ENCODE results near the gene SAMM50. TPM values are rescaled to one million over a fixed set of nuclear protein-coding genes. Genes with fewer than 3 reads are reported as not detected.

Gene SAMM50
- total RNA-seq, 1 donor from 2014 or later: 49.4 TPM

GRCh38 chr22:44028091-44028490 is 72.8 kb downstream of the SAMM50 start:
- DNase-seq (ENCODE audit: low spot score): no peak

- DNase-seq (ENCODE audit: low spot score): no peak
Measured at GRCh38 chr22:44029069-44029468, 73.8 kb downstream of the SAMM50 start.

DNA sequence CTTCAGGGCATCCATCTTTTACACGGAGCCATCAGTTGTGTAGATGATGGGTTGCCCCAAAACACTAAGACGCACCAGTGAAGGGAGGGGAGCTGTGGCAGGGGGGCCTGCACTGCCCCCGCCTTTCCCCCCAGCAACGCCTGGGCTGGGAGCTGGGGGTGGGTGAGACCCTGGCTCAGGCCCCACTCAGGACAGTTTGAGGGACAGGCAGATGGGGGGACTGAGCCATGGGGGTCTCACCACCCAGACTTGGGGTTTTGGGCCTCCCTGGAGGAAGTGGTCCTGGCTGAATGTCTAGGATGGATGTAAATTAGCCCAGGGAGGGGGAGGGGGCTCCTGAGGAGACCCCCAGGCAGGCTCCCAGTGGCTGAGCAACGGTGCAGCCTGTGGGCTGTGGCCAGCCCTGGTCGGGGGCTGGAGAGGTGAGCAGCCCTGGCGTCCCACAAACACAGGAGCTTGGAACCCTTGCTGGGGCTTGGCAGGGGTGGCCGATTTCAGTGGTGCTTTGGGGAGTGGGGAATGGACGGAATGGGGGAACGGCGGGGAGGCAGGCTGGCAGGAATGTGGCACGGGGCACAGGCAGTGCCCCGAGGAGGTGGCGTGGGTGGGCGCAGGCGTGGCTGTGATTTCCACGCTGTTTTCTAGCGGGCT is 74.9 kb downstream of the SAMM50 start:
- DNase-seq (ENCODE audit: low spot score): no peak

DNA sequence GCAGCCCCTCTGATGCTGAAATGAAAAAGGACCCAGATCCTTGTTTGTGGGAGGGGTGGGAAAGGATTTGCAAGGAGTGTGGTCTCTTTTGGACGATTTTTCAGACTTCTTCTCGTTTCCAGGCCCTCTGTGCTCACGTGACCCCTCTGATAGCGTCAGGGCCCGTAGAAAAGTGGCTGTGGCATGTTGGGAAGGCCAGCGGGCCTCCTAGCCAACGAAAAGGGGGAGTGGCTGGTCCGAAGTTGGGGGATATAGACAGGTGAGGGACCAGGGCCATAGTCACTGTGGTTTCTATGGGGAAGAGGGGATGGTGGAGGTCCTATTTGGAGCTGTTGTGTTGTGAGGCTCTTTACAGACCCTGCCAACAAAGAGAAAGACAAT is 75.5 kb downstream of the SAMM50 start:
- DNase-seq (ENCODE audit: low spot score): no peak

DNA sequence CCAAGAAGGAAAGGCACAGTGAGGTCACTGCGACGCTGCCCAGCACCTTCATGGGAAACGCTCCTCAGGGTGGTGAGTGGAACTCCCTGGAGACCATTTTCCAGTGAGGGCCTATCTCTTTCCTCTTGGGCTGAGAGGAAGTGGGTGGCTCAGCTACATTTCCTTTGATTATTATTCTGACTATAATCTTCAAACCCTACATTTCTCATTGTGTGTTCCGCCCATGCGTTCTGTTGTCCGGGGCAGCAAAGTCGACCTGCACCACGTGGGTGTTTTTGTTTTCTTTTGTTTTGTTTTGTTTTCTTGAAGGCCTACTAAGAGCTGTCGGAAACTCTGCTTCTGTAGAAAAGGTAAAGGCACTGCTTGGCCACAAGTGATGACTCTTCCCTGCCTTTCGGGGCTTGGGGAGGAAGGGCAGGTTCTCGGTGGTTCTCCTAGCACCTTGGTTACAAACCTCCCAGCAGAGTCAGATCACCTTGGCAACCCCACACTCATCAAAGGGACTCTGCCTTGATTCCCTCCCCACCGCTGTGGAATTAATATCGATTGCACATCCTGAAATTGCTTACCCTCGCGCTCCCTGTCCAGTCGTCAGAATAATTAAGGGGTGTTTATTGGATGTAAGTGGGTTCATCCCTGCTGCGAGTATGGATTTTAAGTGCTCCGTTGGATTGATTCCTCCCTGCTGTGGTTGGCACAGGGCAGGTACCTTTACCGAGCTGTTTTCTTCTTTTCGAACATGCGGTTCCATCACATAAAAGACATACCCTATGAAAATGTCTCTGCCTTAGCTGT is 76.1 kb downstream of the SAMM50 start:
- DNase-seq (ENCODE audit: low spot score): no peak

- no peak for DNase-seq (ENCODE audit: low spot score)
Measured at GRCh38 chr22:44032126-44032730, 77.0 kb downstream of the SAMM50 start.

DNA sequence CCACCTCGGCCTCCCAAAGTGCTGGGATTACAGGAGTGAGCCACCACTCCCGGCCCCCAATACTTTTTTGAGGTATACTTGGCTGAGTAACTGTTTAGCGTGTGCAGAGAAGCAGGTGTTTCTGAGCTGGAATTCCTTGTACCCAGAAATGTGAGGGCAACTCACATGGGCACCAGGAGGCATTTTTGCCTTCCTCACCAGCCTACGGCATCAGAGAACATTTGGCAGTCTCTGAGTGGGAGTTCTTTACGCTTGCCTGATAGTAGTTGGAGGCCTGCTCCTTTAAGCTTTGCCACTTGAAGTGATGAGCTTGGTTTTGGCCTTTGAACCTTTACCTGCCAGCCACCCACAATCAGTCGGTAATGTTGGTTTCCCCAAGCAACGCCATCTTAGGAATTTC is 78.0 kb downstream of the SAMM50 start:
- DNase-seq (ENCODE audit: low spot score): no peak

DNA sequence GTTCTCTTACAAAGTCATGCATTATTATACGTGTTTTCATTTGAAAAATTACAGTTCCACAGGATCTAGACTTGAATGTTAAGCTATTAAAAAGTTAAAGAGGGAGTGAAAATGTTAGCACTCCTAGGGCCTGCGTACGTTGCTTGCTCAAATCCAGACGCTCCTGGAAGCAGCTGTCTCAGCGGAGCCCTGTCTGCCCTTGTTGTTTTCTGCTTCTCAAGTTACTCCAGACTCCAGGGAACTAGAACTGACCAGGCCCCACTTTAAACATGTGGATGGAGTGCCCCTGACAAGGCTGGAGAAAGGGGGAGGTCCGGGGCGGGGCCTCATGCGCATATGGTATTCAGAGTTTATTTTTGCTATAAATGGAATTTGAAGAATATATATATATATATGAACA is 78.5 kb downstream of the SAMM50 start:
- DNase-seq (ENCODE audit: low spot score): no peak

DNA sequence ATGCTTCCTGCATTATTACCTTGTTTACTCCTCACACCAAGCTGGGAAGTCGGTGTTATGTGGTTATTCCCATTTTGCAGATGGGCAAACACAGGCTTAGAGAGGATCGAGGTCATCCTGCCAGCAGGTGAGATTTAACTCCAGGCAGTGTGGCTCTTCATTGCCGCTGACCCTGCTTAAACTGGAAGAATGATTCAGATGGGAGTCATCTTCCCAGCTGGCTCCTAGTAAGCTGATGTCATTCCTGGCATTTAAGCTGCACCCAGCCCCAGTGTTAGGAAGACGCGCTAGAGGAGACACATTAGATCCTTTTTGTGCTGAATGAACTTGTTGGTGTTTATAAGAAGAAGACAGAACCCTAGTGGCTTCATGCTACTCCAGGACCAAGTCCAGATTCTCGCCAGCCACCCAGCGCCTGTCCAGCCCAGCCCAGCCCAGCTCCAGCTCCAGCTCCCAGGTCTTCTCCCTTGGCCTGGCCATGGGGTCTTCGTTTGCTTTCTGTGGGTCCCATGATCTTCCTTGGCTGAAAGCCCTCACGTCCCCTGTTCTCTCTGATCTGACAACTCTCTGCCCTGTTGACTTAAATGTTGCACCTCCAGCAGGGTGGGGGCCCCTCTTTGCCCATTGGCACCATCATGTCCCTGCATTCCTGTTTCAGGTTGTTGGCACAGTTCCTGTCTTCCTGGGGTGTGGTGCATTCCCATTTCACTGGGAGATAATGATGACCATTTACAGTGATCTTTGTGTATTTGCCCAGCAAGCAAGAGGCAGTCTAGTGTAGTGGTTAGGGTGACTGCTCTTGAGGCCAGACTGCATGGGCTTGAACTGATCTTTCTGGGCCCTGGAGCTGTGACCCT is 82.5 kb downstream of the SAMM50 start:
- no peak for DNase-seq (ENCODE audit: low spot score)

DNA sequence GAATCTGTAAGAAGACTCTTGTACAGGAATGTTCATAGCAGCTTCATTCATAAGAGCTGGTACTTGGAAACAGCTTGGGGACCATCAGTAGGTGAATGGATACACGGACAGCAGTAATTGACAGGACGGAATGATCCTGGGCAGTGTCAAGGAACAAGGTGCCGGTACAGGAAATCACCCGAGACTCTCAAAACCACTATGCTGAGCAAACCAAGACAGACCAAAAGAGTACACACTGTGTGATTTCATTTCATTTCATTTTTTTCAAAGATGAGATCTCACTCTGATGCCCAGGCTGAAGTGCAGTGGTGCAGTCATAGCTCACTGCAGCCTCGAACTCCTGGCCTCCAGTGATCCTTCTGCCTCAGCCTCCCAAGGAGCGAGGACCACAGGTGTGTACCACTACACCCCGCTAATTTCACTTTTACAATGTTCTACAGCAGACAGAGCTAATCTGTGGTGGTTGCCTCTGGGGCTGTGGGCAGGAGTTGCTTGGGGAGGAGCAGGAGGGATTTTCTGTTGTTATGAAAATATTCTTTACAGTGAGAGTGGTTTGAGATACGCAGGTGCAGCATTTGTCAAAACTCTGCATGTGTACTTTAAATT is 84.4 kb downstream of the SAMM50 start:
- no peak for DNase-seq (ENCODE audit: low spot score)

- no peak for DNase-seq (ENCODE audit: low spot score)
Measured at GRCh38 chr22:44042249-44043218, 87.3 kb downstream of the SAMM50 start.

- no peak for DNase-seq (ENCODE audit: low spot score)
Measured at GRCh38 chr22:44045145-44045544, 89.9 kb downstream of the SAMM50 start.

Other genes with a start within 250 kb of the SAMM50 start
- gene EFCAB6, start 143.1 kb upstream of the SAMM50 start, total RNA-seq: 1.3 TPM
- 1.7 TPM for gene SULT4A1, start 92.9 kb upstream of the SAMM50 start, total RNA-seq
- gene PNPLA5, start 63.4 kb upstream of the SAMM50 start, total RNA-seq: not detected
- 0.93 TPM for gene PNPLA3, start 31.6 kb upstream of the SAMM50 start, total RNA-seq
- gene PARVB, start 68.9 kb downstream of the SAMM50 start, total RNA-seq: 76.2 TPM
- 23.0 TPM for gene PARVG, start 225.5 kb downstream of the SAMM50 start, total RNA-seq

Data from mesenteric fat pad (tissue), 1 donor.